HG03469 (cell line): ENCODE measurements around the gene PCK1.

Experiments
- ATAC-seq: cut with Tn5 transposase; IDR thresholded peaks from one replicate; pipeline ENCODE4 v1.9.1; 2021; ENCODE audit warnings: mild to moderate bottlenecking, moderate library complexity, moderate number of reproducible peaks; ENCODE audit not compliant: unreplicated experiment

Gene PCK1

GRCh38 chr20:57559658-57560553 lies 1.0 kb upstream of the PCK1 start:
- no peak for ATAC-seq

GRCh38 chr20:57561356-57562279 lies 708 bp downstream of the PCK1 start:
- ATAC-seq, result no peak

GRCh38 chr20:57562541-57563465 lies 1.9 kb downstream of the PCK1 start:
- no peak for ATAC-seq

GRCh38 chr20:57563522-57563921 lies 2.6 kb downstream of the PCK1 start:
- no peak for ATAC-seq

- no peak for ATAC-seq
These were observed 3.4 kb downstream of the PCK1 start for GRCh38 chr20:57564180-57564802.

- no peak for ATAC-seq
These were observed 4.2 kb downstream of the PCK1 start for GRCh38 chr20:57564951-57565642.

- ATAC-seq, result no peak
These were observed 5.5 kb downstream of the PCK1 start for GRCh38 chr20:57566399-57566798.

- no peak for ATAC-seq
These were observed 6.0 kb downstream of the PCK1 start for GRCh38 chr20:57566803-57567459.

- ATAC-seq, result no peak
These were observed 6.7 kb downstream of the PCK1 start for GRCh38 chr20:57567471-57568079.

- ATAC-seq, result no peak
These were observed 7.4 kb downstream of the PCK1 start for GRCh38 chr20:57568088-57568896.

GRCh38 chr20:57568960-57569359 lies 8.1 kb downstream of the PCK1 start:
- ATAC-seq, result no peak

- ATAC-seq, result no peak
These were observed 9.4 kb downstream of the PCK1 start for GRCh38 chr20:57570145-57570850.

GRCh38 chr20:57570920-57571319 lies 10.0 kb downstream of the PCK1 start:
- ATAC-seq, result no peak

- ATAC-seq, result no peak
These were observed 11.0 kb downstream of the PCK1 start for GRCh38 chr20:57571782-57572416.

- no peak for ATAC-seq
These were observed 12.3 kb downstream of the PCK1 start for GRCh38 chr20:57573242-57573641.

GRCh38 chr20:57573894-57574293 lies 13.0 kb downstream of the PCK1 start:
- ATAC-seq, result no peak

- no peak for ATAC-seq
These were observed 14.0 kb downstream of the PCK1 start for GRCh38 chr20:57574954-57575353.
